Dedifferentiated amniotic fluid mesenchymal stem cell (primary cell): ENCODE results near the gene NR6A1.

ENCODE experiments used
- DNase-seq: peaks from one replicate; pipeline ENCODE4 v3.0.0-alpha.2; 2016; ENCODE audit errors: extremely low spot score

Gene NR6A1

DNA sequence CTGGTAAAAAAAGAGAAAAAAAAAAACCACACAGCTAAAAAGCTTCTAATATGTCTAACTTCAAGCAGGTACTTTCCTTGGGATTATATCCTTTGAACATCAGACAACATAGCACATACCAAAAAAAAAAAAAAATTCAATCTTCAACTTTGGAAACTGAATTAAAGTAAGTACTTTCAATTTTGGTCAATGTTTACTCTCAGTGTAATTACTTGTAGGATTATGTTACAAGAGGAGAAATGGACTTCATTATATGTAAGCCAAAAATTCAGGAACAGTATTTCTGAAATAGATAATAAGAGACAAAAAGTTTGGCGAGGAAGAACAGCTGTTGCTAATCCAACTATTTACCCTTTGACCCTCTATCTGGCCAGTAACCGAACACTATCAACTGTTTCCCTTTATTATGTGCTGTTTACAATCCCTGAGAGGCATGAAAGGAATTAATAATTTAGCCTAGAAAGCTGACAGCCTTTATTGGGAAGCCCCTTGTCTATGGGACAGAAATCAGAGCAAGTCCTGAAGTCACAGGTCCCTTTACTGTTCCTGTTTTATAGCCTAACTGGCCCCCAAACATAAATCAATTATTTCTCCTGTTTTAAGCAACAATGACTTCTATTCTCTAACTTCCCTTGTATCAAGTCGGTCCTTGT lies 46.6 kb downstream of the NR6A1 start:
- no peak for DNase-seq

DNA sequence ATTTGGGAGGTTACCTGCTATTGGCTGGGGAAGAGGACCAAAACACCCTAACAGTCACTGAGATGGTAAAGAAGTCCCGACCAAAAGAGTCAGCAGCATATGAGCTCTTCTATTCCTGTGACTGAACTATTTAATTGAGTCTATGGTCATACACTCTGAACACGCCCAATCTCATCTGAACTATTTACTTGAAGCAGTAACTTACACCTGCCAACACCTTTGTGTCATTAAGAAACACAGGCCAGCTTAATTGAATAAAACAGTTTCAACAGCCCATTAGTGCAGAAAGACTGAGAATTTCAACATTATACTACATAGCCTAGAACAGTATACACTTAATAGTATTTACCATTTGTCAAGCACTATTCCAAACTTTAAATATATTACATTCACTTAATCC lies 47.8 kb downstream of the NR6A1 start:
- DNase-seq, result no peak

DNA sequence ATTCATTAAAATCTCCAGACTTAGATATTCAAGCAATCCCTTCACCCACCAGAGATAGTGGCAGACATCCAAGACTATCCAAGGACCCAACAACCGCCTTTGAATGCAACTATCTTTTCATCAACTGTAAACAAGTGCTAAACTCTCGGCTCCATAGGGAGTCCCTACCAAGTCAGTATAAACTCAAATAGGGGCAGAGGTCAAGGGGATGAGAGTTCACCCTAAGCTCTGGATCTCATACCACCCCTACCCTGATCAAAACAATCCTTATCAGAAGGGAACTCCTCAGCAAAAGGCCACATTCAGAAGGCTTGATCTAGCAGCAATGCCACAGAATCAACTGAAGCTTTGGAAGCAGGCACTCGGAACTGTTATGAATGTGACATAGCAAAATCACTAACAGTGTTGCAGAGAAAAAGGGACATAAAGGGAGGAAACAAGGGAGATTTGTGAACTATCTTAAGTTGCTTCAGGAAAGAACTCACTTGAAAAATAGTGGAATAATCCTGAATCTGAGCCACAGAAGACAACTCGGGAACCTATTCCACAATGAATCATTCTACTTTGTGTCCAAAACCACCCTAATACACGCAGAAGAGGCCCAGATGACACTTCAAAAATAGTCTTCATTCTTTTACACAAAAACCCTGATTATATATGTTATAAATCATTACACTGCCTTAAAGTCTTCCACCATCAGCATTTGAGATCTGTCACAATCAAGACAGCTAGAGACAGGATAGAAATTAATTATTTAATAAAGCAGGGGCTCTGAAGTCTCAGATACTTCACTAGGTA lies 49.8 kb downstream of the NR6A1 start:
- peak; percentile 44 for DNase-seq

DNA sequence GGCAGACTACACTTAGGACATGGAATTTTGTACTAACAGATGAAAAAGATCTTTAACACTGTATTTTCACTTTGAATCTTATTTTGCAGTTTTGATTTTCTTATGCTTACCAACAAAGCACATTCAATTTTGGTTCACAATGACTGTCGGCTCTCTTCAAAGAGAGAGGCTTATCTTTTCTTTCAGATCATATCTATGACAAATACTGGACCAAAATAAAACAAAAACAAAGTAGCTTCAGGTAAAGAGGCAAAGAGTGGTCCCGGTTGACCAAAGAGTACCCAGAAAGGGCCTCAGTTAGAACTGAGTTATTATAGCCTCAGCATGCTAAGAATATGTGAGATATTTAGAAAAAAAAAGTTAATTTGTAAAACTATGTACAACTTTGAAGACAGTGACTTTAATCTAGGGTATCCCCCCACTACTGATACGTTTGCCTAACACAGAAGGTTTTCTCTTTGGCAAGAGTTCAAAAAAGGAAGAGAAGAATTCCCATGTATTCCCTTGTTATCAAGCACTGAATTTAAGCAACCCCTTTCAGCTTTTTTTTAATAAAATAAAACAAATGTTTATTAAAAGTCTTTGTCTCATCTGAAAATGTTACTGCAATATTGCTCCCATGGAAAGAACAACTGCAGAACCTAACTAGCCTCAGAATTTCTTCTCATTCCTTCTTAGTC lies 50.5 kb downstream of the NR6A1 start:
- no peak for DNase-seq

DNA sequence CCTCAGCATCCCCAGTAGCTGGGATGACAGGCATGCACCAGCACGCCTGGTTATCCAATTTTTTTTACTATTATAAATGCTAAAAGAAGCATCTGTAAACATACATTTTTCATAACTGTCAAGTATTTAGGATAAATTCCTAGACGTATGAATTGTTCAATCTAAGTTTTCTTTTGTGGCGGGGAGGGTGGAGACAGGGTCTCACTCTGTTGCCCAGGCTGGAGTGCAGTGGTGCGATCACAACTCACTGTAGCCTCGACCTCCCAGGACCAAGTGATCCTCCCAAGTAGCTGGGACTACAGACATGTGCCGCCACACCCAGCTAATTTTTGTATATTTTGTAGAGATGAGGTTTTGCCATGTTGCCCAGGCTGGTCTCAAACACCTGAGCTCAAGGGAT lies 52.2 kb downstream of the NR6A1 start:
- no peak for DNase-seq

DNA sequence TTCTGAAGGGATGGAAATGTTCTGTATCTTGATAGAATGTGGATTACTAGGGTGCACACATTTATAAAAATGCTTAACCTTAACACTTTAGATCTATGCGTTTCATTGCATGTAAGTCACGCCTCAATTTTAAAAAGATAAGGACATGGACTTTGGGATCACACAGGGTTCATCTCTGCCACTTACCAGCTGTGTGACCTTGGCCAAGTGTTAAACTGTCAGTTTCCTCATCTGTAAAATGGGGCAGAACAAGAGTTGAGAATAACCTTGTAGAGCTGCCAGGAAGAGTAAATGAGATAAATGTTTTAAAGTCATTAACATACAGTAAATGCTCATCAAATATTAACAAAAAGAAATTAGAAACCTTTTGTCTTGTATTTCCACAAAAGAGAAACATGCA lies 53.5 kb downstream of the NR6A1 start:
- DNase-seq, result no peak

DNA sequence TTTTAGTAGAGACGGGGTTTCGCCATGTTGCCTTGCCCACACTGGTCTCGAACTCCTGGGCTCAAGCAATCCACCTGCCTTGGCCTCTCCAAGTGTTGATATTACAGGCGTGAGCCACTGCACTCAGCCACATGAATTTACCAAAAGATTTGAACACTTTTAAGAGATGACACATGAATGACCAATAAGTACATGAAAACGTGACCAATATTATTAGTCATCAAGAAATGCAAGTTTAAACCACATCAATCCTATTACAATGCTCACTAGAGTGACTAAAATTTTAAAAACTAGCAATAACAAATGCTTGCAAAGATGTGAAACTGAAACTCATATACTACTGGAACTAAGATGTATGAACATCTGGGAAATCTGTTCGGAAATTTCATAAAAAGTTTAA lies 54.3 kb downstream of the NR6A1 start:
- DNase-seq, result no peak

DNA sequence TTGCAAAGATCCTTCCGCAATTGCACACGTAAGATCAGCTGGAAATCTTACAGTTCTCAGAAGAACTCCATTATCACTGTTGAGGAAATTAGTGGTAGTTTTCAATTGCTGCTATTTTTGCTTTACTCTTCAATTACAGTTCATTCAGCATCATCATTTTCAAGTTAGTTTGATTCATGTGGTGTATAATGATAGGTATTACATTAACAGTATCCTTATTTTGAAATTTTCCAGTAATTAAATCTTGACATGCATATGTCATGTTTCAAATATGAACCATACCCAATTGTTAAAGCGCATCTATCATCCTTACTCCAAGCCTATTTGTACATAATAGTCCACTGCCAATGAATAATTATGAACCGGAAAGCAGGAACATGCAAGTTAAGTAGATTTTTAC lies 60.3 kb downstream of the NR6A1 start:
- DNase-seq, result no peak

DNA sequence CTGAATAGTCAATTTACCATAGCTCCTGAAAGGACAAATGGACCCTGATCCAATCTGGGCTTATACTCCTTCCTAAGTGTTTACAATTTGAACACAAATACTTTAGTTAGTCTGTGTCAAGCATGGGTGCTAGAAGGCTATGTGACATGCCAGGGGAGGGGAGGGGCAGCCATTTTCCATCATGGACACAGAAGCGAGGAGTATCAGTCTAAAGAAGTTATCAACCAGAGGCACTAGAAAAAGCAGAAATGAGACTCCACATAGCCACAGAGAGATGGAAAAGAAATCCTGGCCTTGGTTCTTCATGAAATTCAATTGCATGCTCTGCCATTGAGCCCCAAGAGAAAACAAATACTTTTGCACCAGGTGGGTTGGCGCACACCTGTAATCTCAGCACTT lies 61.8 kb downstream of the NR6A1 start:
- no peak for DNase-seq

DNA sequence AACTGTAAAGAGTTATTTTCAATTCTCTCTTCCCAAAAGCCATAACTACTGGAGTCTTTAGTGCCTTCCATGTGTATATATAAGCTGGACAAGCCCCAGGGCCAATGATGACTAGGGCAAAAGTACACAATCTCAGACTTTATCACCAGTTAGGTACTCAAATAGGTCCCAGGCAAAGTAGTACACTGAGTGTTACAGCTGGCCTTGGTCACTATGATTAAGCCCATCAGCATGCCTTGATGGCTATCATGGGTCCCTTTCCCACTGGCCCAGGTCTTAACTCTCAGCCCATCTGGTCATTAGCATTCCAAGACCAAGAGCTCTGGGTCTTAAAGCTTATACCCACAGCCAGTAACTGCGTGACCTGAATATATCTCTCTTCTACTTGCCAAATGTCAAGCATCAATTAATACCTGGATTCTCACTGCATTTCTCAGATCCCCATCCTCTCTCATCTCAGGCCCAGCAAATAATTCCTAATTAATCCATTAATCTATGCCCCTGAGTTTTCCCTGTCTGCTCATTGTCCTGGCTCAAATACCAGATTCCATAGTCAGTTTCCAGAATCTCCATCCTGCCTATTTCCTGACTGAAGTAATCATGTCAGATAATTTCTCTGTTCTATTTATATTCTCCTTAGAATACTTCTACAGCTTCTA lies 62.3 kb downstream of the NR6A1 start:
- DNase-seq, result no peak

DNA sequence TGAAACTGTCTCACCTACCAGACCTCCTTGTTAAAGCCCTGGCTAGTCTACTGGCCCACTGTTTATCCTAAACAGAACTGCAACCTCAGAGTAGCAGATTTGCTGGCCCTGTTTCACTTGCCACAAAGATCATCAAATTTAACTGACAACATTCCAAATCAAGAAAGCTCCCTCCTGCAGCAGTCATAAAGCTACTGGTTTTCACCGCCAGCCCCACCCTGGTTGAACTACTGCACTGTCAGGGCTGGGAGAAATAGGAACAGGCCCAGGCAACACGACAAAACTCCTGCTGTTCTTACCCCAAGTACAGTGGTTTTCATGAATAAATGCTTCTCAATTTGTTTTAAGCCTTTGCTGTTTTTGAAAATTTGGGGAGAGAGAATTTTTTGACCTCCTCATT lies 63.0 kb downstream of the NR6A1 start:
- no peak for DNase-seq

DNA sequence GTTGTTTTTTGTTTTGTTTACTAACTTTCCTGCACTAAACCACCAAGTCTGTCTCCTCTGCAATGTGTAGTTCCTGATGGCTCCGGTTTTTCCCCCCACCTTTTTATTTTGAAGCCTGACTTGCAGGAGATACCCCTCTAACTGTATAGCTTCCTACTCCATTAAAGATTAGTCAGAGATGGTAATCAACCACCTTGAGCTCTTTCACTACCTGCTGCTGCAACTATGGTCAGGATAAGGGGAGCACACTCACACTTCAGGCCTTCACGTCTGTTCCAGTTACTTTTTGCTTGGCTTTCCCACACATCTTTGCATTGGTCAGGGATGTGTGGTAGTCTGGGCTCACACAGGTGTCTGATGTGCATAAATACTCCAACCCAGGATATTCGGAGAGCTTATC lies 63.4 kb downstream of the NR6A1 start:
- no peak for DNase-seq

DNA sequence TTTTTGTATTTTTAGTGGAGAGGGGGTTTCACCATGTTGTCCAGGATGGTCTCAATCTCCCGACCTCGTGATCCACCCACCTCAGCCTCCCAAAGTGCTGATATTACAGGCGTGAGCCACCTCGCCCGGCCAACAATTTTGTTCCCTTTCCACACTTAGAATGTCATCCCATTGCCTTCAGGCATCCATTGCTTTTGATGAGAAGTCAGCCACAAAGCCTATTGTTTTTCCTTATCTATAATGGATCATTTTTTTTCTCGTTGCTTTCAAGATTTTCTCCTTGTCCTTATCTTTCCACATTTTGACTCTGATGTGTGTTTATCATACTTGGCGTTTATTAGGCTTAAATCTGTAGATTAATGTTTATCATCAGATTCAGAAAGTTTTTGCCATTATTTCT lies 64.4 kb downstream of the NR6A1 start:
- no peak for DNase-seq

DNA sequence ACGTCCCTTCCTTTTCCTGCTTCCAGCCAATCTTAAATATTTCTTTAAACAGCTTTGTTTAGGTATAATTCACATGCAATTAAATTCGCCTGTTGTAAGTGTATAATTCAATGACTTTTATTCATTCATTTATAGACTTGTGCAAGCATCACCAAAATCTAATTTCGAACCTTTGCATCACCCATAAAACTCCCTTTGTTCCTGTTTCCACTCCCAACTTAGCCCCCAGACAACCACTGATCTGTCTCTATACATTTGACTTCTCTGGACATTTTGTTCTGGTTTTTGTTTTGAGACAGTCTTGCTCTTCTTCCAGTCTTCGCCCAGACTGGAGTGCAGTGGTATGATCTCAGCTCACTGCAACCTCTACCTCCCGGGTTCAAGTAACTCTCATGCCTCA lies 71.5 kb downstream of the NR6A1 start:
- no peak for DNase-seq

DNA sequence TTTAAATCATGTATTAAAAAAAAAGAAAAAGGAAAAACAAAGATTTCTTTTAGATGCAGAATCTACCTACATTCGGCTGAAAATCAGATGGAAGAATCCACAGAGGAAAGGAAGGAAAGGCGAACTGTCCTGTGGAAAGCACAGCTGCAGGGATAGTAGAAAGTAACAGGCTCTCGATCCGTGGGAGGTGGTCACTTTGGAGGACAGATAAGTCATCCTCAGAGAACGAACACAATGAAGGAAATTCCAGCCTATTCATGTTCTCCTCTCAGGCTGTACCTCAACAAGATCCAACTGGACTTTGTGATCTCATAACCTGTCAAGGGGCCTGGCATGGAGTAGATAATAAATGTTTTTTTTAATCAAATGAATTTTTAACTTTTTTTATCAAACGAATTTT lies 72.8 kb downstream of the NR6A1 start:
- DNase-seq, result no peak

DNA sequence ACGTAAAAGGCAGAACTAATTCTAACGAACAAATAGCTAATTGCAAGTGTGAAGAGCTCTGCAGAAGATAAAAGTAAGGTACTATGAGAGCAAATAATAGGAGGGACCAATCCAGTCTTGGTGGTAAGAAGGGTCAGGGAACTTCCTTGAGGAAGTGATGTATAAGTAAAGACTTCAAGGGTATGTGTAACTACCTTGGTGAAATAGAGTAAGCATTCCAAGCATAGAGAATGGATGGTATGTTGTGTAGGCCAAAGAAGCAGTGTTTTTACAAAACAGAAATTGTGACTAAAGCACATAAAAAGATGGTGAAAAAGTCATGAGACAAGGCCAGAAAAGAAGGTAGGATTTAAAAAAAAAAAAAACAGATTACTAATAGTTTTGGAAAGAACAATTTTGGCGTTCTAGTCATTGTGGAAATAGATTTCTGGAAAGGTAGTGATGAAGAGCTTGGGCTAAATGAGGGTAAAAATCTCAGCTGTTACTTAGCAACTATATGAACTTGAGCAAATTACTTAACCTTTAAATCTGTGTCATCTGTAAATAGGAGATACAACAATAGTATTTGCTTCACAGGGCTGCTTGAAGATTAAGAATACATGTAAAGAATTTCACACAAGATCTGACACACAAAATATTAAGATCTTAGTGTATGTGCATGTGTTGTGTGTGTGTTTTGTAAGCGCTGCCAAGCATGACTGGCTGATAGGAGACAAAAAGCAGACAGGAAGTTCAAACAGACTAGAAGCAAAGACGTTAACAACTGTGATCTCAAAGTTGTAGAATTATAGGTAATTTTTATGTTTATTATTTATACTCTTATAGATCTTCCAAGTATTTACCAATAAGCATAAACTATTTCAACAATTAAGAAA lies 73.5 kb downstream of the NR6A1 start:
- no peak for DNase-seq

DNA sequence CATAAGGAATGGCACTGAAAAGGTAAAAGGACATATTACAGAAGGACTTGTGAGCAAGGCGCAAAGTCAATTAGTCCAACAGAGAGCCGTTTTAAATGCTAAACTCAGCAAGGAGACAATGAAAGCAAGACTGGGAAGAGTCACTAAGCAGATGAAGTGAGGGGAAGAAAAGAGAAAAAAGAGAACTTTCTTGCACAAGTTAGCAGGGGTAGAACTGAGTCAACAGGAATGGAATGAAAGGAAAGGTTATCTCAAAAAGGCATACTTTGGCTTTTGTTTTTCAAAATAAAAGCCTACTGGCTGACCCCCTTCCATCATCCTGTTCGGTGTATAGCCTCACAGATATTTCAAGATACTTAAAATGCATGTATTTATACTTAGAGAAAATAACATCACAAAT lies 75.0 kb downstream of the NR6A1 start:
- peak; percentile 31 for DNase-seq

DNA sequence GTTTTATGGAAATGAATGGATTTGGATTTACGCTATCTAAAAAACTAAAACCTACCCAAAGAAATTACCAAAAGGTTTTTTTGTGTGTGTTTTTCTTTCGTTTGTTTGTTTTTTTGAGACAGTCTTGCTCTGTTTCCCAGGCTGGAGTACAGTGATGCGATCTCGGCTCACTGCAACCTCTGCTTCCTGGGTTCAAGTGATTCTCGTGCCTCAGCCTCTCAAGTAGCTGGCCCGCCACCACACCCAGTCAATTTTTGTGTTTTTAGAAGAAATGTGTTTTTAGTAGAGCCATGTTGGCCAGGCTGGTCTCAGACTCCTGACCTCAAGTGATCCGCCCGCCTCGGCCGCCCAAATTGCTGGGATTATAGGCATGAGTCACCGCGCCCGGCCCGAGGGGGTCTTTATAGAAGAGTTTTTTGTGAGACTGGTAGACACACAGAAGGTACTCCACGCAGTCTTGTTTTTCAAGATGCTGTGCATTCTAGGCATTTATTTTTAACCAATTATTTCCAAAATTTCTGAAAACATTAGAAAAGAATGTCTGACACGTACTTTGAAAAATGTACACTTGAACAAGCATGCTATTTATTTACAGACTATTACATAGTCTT lies 75.7 kb downstream of the NR6A1 start:
- peak; percentile 68 for DNase-seq

DNA sequence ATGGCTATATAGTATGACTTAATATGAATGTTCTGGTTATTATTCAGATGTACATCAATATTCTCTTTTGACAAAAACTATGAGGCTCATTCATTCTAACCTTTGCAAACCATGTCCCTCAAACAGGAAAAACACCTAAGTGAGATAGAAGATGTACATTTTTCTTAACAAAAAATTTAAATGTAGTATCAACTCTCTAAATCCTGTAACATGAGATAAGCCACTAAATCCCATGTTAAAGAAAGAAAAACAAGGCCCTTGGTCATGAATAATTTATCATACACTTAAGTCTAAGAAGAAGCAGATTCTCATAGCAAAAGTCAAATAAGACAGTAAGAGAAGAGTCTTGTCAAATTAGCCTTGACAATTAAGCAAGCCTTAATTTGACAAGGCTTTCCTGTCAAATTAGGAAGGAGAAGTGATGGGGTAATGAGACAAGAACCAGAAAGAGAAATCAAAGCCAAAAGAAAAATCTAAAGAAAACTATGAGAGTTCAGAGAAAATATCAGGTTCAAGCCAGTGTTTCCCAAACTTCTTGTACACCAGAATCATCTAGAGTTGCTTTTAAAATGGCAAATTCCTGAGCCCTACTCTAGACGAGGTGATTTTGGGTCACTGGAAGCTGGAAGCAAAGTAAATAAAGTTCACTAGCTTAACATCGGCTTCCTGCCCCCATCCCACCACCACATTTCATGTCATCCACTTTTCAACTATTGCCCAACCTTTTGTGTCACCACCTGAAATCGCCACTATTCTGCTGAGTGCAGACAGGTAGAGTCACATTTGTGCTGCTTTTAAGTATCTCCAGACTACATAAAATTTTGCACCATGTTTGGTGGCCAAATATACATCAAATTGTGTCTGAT lies 76.5 kb downstream of the NR6A1 start:
- no peak for DNase-seq

DNA sequence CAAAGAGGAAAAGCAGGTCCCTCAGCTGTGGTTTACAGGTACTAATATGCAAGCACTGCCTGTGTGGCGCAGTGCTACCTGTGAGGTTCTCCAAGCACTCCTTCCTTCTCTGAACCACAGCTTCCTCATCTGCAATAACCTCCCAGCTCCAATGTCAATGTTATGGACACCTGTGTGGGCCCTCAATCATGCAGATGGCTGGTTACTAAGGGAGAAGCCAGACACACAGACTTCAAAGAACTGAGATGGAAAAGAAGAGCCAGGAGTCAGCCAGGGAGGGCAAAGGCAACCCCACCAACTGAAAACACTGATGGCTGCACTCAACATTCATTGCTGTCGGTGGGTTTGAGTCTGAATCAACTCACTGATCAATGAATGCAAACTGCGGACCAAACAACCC lies 77.7 kb downstream of the NR6A1 start:
- DNase-seq, result no peak
